HG02885 (cell line): Measurements from ENCODE around the gene UBQLN4.
A peak's percentile ranks its signal among the peaks of the same experiment; 100 is the strongest.
"Not testable (repeated sequence)": the region's sequence is repeated elsewhere in the genome, so short reads cannot be mapped to it uniquely, and the experiment has no call there.

Source experiments
- ATAC-seq: cut with Tn5 transposase; IDR thresholded peaks from one replicate; pipeline ENCODE4 v1.9.1; 2021; ENCODE audit warnings: mild to moderate bottlenecking; ENCODE audit not compliant: unreplicated experiment, poor library complexity

UBQLN4 gene

GRCh38 chr1:156081917-156082308 is 28.3 kb upstream of the UBQLN4 start:
- ATAC-seq = no peak

- ATAC-seq = no peak
Observed at GRCh38 chr1:156081180-156081916, 27.8 kb upstream of the UBQLN4 start.

GRCh38 chr1:156080863-156081179 is 27.2 kb upstream of the UBQLN4 start:
- ATAC-seq = no peak

- ATAC-seq = no peak
Observed at GRCh38 chr1:156080241-156080862, 26.8 kb upstream of the UBQLN4 start.

GRCh38 chr1:156079762-156080161 is 26.2 kb upstream of the UBQLN4 start:
- no peak for ATAC-seq

GRCh38 chr1:156078728-156079127 is 25.1 kb upstream of the UBQLN4 start:
- no peak for ATAC-seq

GRCh38 chr1:156077430-156077760 is 23.8 kb upstream of the UBQLN4 start:
- no peak for ATAC-seq

- ATAC-seq = peak; percentile 78
Observed at GRCh38 chr1:156076609-156077429, 23.2 kb upstream of the UBQLN4 start.

- no peak for ATAC-seq
Observed at GRCh38 chr1:156075775-156076204, 22.2 kb upstream of the UBQLN4 start.

- no peak for ATAC-seq
Observed at GRCh38 chr1:156075162-156075561, 21.6 kb upstream of the UBQLN4 start.

- no peak for ATAC-seq
Observed at GRCh38 chr1:156074661-156075060, 21.1 kb upstream of the UBQLN4 start.

- ATAC-seq = no peak
Observed at GRCh38 chr1:156073740-156074139, 20.1 kb upstream of the UBQLN4 start.

- no peak for ATAC-seq
Observed at GRCh38 chr1:156073110-156073687, 19.6 kb upstream of the UBQLN4 start.

GRCh38 chr1:156072251-156072650 is 18.7 kb upstream of the UBQLN4 start:
- ATAC-seq = no peak

- not testable (repeated sequence) for ATAC-seq
Observed at GRCh38 chr1:156071332-156071816, 17.8 kb upstream of the UBQLN4 start.

- no peak for ATAC-seq
Observed at GRCh38 chr1:156070548-156070947, 16.9 kb upstream of the UBQLN4 start.

GRCh38 chr1:156069490-156070455 is 16.2 kb upstream of the UBQLN4 start:
- no peak for ATAC-seq

GRCh38 chr1:156067262-156067661 is 13.7 kb upstream of the UBQLN4 start:
- no peak for ATAC-seq

GRCh38 chr1:156065871-156066270 is 12.3 kb upstream of the UBQLN4 start:
- ATAC-seq = no peak

GRCh38 chr1:156065212-156065611 is 11.6 kb upstream of the UBQLN4 start:
- no peak for ATAC-seq
